NCI-H2227 (cell line): ENCODE measurements around the gene KLHL21.
A peak's percentile ranks its signal among the peaks of the same experiment; 100 is the strongest.
"Not testable (repeated sequence)": the region's sequence is repeated elsewhere in the genome, so short reads cannot be mapped to it uniquely, and the experiment has no call there.

ENCODE experiments used
- DNase-seq: peaks from one replicate; lab custom pipeline; 2025; ENCODE audit not compliant: unreplicated experiment; lab: John Stamatoyannopoulos, UW

KLHL21 gene

DNA sequence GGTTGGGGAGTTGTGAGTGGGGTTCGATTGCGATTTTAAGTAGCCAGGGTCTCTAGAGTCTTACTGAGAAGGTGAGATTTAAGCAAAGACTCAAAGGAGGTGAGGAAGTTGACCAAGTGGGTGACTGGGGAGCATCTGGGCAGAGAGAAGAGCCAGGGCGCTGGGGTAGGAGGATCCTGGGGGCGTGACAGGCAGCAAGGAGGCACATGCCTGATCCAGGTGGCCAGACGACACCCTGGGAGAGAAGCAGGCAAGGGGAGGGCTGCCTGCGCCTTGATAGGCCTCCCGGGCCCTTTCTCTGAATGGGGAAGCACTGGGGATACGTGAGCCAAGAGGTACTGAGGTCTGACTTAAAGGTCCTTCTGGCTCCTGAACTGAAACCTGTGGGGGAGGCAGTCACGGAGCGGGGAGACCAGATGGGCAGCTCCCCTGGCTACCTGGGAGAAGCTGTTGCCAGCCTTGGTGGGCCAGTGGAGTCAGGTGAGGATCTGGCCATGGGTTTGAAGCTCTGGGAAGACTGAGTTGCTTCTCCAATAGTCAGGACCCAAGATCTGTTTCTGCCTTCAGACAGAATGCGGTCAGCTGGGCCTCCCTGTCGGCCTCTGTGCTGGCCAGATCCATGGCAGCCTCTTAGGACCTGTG, 17.5 kb downstream of the KLHL21 start:
- DNase-seq: no peak

DNA sequence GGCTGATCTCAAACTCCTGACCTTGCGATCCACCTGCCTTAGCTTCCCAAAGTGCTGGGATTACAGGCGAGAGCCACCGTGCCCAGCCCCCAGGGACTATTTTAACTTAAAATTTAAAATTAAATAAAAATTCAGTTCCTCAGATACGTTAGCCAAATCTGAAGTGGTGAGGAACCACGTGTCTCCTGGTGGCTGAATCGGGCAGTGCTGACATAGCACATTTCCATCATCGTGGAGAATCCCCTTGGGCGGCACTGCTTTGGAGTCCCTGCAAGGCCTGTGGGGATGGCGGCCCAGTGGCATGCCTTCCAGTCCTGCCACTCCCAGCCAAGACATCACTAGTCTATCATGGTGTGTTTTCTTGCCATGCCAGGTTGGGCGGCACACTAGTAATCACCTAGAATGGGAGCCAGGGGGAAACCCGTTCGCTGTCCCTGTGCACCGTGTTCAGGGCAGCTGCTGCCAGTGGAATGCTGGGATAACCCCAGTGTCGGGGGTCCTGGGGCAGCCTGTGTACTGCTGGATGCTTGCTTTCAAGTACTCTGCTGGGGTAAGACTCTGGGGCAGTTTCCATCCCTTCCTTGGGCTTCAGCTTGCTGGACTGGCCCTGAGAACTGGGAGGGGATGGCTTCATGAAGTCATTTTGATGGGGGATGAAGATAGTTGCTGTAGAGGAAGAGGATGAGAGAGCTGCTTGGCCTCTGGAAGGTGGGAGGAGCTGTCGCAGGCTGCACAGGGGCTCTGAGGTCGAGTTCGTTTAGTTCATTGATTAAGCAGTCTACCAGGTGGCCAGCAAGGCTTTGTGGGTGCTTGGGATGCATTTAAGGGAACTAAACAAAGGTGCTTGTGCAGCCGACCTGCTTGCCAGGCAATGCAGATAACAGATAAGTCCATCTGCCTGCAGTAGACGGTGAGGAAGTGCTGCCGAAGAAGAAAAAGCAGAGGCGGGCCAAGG, 18.3 kb downstream of the KLHL21 start:
- no peak for DNase-seq

DNA sequence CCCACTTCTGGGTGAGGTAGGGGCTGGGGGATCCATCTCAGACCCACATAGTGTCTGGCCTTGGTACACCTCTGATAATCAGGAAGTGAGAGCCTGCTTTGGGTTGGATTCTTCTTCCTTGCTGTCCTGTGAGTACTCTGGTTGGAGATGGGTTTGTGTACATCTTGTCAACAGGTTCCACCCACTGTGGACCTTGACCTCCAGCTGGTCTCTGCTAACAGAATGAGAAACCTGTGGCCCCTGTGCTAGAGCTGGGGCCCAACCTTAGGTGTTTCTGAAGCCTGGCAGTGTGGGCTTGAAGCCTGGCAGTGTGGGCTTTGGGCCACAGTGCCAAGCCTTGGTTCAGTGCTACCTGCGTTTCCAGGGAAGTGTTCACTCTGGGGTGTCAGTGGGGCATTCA, 20.3 kb downstream of the KLHL21 start:
- DNase-seq: no peak

- peak; percentile 23 for DNase-seq
Measured at GRCh38 chr1:6581561-6582305, 20.9 kb downstream of the KLHL21 start.

- no peak for DNase-seq
Measured at GRCh38 chr1:6580593-6581409, 21.9 kb downstream of the KLHL21 start.

GRCh38 chr1:6580119-6580592, 22.5 kb downstream of the KLHL21 start:
- no peak for DNase-seq

GRCh38 chr1:6579374-6580118, 23.1 kb downstream of the KLHL21 start, which contains the start of gene ZBTB48:
Gene ZBTB48 (plus strand): TSS chr1:6579994. CDS start chr1:6580610, 616 bp downstream.
- DNase-seq: peak; percentile 99

DNA sequence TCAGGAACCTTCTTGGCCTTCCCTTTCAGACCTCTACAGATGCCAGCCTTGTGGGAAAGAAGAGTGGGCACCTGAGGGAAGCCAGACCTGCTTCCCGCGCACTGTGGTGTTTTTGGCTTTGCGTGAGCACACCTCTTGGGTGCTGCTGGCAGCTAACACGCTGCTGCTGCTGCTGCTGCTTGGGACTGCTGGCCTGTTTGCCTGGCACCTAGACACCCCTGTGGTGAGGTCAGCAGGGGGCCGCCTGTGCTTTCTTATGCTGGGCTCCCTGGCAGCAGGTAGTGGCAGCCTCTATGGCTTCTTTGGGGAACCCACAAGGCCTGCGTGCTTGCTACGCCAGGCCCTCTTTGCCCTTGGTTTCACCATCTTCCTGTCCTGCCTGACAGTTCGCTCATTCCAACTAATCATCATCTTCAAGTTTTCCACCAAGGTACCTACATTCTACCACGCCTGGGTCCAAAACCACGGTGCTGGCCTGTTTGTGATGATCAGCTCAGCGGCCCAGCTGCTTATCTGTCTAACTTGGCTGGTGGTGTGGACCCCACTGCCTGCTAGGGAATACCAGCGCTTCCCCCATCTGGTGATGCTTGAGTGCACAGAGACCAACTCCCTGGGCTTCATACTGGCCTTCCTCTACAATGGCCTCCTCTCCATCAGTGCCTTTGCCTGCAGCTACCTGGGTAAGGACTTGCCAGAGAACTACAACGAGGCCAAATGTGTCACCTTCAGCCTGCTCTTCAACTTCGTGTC, 23.9 kb downstream of the KLHL21 start:
- DNase-seq: no peak

DNA sequence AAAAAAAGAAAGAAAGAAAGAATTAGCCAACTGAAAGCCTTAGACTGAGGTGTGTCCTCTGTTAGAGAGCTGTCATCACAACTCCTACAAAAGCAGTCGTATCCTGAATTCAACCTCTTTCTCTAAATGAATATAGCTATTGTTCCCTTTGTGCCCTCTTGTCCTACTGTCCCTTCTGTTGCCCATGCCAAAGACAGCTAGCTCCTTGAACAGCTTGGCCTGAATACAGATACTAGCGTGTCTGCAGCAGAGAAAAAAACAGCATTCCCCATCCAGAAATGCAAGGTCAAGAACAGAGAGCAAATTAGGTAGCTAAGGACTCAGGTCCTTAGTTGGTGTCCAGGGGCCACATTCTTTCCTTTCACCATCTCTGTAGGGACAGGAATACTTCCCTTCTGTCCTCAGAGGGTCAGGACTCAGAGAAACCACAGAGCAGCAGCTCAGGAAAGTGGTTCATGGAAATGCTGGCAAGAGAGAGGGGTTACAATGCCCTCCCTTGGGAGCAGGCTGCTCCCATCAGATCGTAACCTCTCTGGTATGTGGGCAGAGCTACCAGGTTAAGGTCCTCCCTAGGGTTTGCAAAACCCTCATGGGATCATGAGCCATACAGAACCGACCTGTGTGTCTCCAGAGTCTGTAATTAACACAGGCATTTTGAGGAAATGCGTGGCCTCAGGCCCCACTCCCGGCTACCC, 24.7 kb downstream of the KLHL21 start:
- no peak for DNase-seq

DNA sequence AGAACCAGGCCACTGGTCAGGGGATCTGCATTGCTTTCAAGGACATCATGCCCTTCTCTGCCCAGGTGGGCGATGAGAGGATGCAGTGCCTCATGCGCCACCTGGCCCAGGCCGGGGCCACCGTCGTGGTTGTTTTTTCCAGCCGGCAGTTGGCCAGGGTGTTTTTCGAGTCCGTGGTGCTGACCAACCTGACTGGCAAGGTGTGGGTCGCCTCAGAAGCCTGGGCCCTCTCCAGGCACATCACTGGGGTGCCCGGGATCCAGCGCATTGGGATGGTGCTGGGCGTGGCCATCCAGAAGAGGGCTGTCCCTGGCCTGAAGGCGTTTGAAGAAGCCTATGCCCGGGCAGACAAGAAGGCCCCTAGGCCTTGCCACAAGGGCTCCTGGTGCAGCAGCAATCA, 27.9 kb downstream of the KLHL21 start:
- DNase-seq: no peak

GRCh38 chr1:6574025-6574620, 28.5 kb downstream of the KLHL21 start:
- DNase-seq: no peak

GRCh38 chr1:6572653-6573383, 29.9 kb downstream of the KLHL21 start:
- no peak for DNase-seq

DNA sequence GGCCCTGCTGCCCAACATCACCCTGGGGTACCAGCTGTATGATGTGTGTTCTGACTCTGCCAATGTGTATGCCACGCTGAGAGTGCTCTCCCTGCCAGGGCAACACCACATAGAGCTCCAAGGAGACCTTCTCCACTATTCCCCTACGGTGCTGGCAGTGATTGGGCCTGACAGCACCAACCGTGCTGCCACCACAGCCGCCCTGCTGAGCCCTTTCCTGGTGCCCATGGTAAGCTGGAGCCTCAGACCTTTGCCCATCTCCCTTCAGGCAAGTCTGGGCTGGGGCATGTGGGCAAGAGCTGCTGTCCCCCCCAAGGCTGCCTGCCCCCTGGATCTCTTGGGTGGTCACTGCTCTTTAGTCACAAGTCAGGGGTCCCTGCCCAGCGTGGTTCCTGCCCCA, 31.7 kb downstream of the KLHL21 start:
- no peak for DNase-seq

DNA sequence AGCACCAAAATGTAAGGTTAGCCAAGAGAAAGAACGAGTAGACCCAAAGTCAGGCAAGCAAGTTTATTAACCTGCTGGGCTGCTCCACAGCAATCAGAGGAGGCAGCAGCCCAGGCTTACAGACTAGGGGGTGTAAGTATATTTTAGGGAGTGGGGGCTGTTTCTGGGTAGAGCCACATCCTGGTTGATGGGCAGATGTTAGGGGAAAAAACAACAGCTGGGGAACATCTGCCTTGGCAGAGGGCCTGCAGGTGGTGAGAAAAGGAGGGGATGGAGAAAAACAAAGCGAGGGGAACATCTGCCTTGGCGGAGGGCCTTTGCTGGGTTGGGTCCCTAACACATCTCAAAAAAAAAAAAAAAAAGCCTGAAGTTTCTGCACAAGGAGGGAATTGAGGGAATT, 32.6 kb downstream of the KLHL21 start:
- no peak for DNase-seq

DNA sequence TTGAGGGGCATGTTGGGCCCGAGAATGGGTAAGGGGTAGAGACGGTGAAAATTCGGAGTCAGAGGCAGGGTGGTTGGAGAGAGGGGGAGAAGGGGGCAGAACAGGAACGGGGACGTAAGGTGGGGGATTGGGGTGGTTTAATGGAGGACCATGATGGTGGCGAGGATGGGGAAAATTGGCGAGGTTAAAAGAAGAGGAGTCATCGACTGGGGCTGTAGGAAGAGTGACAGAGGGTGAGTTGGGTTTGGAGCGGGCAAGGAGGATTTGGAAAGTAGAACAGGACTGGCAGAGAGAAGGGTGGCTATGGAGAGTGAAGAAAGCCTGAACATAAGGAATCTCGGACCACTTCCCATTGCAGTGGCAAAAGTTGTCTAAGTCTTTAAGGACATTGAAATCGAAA, 33.6 kb downstream of the KLHL21 start:
- DNase-seq: no peak

GRCh38 chr1:6560267-6560666, 42.4 kb downstream of the KLHL21 start:
- no peak for DNase-seq

GRCh38 chr1:6559161-6559560, 43.5 kb downstream of the KLHL21 start:
- not testable (repeated sequence) for DNase-seq
